ENCODE results near the gene DOCK6. TPM values are rescaled to one million over a fixed set of nuclear protein-coding genes. Genes with fewer than 3 reads are reported as not detected.
"Not testable (repeated sequence)": the region's sequence is repeated elsewhere in the genome, so short reads cannot be mapped to it uniquely, and the experiment has no call there.

Gene DOCK6
- polyA plus RNA-seq, 1 donor = 45.9 TPM

- DNase-seq = no peak
These were observed 93.8 kb downstream of the DOCK6 start for GRCh38 chr19:11168568-11168967.

DNA sequence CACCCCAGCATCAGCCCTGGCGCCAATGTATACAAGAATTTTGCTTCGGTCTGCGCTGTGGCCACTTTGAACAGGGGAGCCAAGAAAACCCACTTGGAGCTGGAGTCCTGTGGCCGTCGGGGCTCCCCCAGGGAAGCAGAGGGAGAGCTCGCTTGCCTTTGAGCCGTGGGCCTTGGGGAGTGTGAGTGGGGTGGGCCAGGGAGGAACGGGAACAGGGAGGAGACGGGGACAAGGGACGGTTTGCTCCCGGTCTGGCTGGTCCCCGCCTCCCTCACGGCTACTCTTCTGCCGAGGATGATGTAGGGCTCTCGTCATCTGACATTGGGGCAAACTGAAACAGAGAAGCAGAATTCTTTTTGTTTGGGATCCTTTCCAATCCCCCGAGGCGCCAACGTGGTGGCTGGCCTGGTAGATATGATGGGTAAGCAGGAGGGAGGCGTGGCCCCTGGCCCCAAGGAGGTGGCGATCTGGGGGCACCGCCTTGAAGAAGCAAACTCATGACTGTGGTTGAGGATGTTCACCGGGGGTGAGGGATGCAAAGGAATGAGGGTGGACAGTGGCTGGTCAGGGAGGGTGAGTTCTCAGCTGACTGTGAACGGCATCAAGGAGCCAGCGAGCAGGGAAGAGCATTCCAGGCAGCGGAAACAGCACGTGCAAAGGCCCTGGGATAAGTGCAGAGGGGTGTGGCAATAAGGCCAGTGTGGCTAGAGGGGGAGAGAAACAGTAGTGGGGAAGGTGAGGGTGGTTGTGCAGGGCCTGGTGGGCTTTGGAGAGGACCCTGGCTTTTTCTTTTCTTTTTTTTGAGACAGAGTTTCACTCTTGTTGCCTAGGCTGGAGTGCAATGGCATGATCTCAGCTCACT is 95.8 kb downstream of the DOCK6 start:
- no peak for DNase-seq

GRCh38 chr19:11165486-11166030 is 96.8 kb downstream of the DOCK6 start:
- no peak for DNase-seq

GRCh38 chr19:11164879-11165406 is 97.4 kb downstream of the DOCK6 start:
- DNase-seq = peak; percentile 88

DNA sequence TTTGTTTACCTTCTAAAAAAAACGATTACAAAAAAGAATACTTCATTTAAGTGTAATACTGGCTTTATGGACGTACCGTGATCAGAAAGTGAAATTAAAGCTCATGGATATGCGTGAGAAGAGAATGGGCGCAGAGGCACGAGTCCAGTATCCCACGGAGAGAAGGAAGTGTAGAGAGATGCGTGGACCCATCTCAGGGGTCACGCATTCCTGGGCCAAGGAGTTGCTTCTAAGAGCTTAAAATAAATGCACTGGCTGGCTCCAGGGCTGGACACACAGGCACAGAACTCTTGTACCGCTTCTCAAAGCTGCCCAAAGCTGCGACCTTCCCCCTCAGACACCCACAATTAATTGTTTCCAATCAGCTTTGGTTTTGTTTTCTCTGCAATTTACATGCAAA is 98.0 kb downstream of the DOCK6 start:
- no peak for DNase-seq

- DNase-seq = not testable (repeated sequence)
These were observed 101.9 kb downstream of the DOCK6 start for GRCh38 chr19:11160440-11160768.

DNA sequence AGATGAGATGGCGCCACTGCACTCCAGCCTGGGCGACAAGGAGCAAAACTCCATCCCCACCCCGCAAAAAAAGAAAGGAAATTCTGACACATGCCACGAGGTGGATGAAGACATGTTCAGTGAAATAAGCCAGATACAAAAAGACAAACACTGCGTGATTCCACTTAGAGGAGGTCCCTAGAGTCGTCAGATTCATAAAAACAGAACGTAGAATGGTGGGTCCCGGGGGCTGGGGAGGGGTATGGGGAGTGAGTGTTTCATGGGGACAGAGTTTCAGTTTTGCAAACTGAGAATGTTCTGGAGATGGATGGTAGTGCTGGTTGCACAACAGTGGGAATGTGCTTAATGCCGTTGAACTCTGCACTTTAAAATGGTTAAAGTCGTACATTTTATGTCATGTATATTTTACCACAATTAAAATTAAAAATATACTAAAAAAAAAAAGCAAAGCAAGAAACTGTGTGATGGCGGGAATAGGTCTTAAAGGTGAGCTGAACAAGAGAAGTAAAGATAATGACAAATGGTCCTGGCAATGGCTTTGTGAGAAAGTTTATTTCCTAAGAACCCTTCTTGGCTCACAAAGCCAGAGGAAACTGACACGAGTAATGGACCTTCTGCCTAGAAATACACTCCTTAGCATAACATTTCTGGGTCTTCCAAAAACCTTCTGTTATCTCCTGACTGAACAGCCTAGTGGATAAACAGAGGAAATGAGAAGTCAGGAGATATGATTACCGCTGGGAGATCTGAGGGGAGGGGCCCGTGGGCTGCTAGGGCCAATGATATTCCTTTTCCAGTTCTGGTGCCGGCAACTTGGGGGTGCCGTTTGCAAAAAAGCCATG is 102.5 kb downstream of the DOCK6 start:
- DNase-seq = no peak

- peak; percentile 97 for DNase-seq
These were observed 106.8 kb downstream of the DOCK6 start, which contains the start of gene SPC24 for GRCh38 chr19:11155373-11156120. Gene SPC24, minus strand, starts transcription at chr19:11155782. Its CDS starts 6 bp downstream, at chr19:11155776.

- DNase-seq = no peak
These were observed 107.7 kb downstream of the DOCK6 start for GRCh38 chr19:11154683-11155047.

DNA sequence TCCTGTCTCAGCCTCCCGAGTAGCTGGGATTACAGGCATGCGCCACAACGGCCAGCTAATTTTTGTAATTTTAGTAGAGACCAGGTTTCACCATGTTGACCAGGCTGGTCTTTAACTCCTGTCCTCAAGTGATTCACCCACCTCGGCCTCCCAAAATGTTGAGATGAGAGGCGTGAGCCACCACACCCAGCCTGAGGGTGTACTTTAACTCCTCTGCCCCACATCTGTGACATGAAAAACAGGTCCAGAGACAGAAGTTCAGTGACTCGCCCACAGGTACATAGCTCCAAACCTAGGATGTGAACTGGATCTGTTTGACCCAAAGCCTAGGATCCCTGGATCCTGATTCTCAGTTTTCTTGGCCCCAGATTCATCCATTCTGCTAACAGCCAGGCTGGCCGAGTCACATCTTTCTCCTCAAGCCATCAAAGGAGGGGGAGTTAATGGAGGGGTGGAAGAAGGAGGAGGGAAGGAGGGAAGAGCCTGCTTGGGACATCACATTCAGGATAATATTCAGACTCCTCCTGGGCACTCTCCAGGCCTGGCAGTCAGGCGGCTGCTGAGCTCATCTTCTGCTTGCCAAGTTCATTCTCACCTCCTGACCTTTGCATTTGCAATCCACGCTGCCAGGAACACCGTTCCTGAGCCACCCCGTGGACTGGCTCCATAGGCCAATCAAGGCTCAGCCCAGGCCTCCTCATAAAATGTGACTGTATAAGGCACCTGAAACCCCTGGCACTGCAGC is 109.8 kb downstream of the DOCK6 start:
- peak; percentile 63 for DNase-seq

GRCh38 chr19:11151181-11151580 is 111.1 kb downstream of the DOCK6 start:
- peak; percentile 75 for DNase-seq

Other genes with a start within 250 kb of the DOCK6 start
- 20.4 TPM for gene LDLR, start 173.1 kb downstream of the DOCK6 start, polyA plus RNA-seq (ENCODE audit: insufficient read length)
- 10.2 TPM for gene SPC24, start 106.7 kb downstream of the DOCK6 start, polyA plus RNA-seq (ENCODE audit: insufficient read length)
- 116 TPM for gene KANK2, start 65.0 kb downstream of the DOCK6 start, polyA plus RNA-seq (ENCODE audit: insufficient read length)
- 2.9 TPM for gene ANGPTL8, start 22.9 kb downstream of the DOCK6 start, polyA plus RNA-seq (ENCODE audit: insufficient read length)
- gene TSPAN16, start 33.6 kb upstream of the DOCK6 start, polyA plus RNA-seq (ENCODE audit: insufficient read length) = not detected
- 6.3 TPM for gene RAB3D, start 77.1 kb upstream of the DOCK6 start, polyA plus RNA-seq (ENCODE audit: insufficient read length)
- 48.5 TPM for gene TMEM205, start 83.7 kb upstream of the DOCK6 start, polyA plus RNA-seq (ENCODE audit: insufficient read length)
- gene CCDC159, start 84.0 kb upstream of the DOCK6 start, polyA plus RNA-seq (ENCODE audit: insufficient read length) = 10.9 TPM
- gene PLPPR2, start 92.9 kb upstream of the DOCK6 start, polyA plus RNA-seq (ENCODE audit: insufficient read length) = 12.7 TPM
- 1.3 TPM for gene SWSAP1, start 112.1 kb upstream of the DOCK6 start, polyA plus RNA-seq (ENCODE audit: insufficient read length)
- 4.4 TPM for gene EPOR, start 121.8 kb upstream of the DOCK6 start, polyA plus RNA-seq (ENCODE audit: insufficient read length)
- gene RGL3, start 156.8 kb upstream of the DOCK6 start, polyA plus RNA-seq (ENCODE audit: insufficient read length) = 0.15 TPM
- gene ODAD3, start 172.6 kb upstream of the DOCK6 start, polyA plus RNA-seq (ENCODE audit: insufficient read length) = 0.30 TPM
- 192 TPM for gene PRKCSH, start 173.1 kb upstream of the DOCK6 start, polyA plus RNA-seq (ENCODE audit: insufficient read length)
- not detected for gene ELAVL3, start 218.5 kb upstream of the DOCK6 start, polyA plus RNA-seq (ENCODE audit: insufficient read length)
- gene ZNF653, start 243.3 kb upstream of the DOCK6 start, polyA plus RNA-seq (ENCODE audit: insufficient read length) = 6.7 TPM

Measured in hindlimb muscle (tissue), 1 donor.